GM12874 (cell line): ENCODE results near the gene PKN1.

Experiments
- TF ChIP-seq, protein P1 (sequence below): IDR thresholded peaks from 2 replicates; pipeline ENCODE4 v1.5.1; 2011; ENCODE audit warnings: low read depth, mild to moderate bottlenecking, control low read depth, low read length, moderate library complexity; ENCODE audit not compliant: insufficient read depth

PKN1 gene

DNA sequence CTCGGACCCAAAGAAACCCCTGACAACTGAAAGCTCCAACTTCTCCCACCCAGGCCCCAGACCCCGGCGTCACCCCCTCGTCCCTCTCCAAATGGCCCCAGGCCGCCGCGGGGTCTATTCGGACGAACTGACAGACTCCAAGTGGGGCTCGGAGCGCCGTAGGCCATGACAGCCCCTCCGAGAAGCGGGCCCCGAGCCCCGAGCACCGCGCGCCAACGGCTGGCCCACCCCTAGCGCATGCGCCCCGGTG is 14.3 kb upstream of the PKN1 start:
- TF ChIP-seq, protein P1, sequence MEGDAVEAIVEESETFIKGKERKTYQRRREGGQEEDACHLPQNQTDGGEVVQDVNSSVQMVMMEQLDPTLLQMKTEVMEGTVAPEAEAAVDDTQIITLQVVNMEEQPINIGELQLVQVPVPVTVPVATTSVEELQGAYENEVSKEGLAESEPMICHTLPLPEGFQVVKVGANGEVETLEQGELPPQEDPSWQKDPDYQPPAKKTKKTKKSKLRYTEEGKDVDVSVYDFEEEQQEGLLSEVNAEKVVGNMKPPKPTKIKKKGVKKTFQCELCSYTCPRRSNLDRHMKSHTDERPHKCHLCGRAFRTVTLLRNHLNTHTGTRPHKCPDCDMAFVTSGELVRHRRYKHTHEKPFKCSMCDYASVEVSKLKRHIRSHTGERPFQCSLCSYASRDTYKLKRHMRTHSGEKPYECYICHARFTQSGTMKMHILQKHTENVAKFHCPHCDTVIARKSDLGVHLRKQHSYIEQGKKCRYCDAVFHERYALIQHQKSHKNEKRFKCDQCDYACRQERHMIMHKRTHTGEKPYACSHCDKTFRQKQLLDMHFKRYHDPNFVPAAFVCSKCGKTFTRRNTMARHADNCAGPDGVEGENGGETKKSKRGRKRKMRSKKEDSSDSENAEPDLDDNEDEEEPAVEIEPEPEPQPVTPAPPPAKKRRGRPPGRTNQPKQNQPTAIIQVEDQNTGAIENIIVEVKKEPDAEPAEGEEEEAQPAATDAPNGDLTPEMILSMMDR = no peak

DNA sequence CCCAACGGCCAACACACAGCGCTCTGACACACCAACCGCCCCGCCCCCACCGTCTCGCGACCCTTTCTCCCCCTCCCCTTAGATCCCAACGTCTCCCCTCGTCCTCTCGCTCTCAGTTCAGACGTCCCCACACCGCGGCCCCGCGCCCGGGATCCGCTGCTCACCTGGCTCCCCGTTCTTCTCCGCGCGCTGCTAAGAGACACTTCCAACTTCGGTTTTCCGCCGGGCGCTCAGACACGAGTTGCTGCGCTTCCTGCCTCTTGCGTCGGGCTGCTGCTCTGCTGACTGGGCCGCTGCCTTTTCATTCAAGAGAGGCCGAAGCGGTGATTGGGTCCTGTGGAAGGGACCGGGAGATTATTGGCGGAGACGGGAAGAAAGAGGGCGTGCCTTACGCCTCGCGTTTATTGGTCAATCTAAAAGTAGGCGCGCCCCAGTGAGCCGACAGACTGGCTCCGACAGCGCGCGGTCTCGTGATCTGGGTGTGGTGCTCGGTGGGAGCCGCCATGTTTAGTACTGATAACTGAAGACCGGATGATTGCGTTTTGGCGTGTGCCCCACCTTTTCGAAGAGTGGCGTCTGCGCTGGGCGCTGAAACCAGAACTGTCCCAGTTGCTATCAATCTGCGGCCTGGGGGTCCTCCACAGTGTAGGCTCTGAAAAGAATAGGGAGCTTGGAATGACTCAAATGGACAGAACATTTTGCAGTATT is 13.8 kb upstream of the PKN1 start, which contains the start of gene DDX39A:
DDX39A (minus strand) TSS at position 236 of the 708 bp plus-strand sequence. CDS start 6,121 bp downstream, outside the sequence.
- TF ChIP-seq, protein P1 = no peak

DNA sequence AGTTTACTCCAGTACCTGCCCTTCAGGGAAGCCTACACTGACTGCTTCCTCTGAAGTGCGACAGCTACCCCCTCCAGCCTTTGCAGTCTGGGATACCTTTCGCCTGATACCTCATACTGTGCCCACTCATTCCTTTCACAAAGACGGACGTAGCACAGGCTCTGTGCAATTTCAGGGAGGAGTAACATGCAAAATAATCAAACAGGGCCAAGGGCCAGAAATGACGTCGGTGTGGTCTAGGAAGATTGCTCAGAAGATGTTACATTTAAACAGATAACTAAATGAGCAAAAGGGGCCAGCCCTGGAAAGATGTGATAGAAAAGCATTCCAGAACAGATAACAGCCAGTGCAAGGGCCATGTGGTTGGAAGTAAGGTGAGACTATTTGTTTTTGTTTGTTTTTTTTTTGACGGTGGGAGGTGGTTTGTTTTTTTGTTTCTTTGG is 7.4 kb upstream of the PKN1 start:
- TF ChIP-seq, protein P1 = no peak

DNA sequence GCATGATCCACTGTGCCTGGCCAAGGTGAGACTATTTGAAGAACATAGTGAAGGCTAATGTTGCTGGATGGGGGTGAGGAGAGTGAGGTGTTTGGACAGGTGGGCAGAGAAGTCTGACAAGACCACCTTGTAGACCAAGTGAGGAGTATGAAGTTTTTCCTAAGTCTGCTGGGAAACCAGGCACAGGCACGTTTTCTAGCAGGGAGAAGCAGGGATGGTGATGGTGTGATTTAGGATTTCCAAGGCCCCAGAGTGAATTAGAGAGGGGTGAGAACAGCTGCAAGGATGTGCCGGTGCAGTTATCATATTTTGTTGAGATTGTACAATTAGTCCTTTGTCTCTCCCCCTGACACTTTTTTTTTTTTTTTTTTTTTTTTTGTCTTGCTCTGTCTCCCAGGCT is 5.6 kb upstream of the PKN1 start:
- TF ChIP-seq, protein P1 = no peak

DNA sequence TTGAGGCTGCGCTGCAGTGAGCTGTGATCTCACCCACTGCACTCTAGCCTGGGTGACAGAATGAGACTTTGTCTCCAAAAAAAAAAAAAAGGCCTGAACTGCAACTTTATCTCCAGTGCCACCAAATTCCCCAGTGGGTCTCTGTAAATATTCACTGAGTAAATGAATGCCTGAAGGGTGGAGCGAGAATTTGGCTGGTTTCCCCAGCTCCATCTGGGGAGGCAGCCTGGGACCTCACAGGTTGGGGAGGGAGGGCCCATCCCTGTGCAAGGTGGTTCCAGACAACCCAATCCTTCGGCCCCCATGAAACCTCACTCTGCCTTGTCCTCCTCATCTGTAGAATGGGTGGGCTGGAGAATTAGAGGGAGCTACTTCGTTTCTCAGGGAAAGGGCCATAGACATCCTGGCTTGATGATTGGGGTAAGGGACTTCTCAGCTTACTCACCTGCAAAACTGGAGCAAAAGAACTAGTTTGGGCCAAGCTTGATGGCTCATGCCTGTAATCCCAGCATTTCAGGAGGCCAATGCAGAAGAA is 4.2 kb upstream of the PKN1 start:
- TF ChIP-seq, protein P1 = no peak

DNA sequence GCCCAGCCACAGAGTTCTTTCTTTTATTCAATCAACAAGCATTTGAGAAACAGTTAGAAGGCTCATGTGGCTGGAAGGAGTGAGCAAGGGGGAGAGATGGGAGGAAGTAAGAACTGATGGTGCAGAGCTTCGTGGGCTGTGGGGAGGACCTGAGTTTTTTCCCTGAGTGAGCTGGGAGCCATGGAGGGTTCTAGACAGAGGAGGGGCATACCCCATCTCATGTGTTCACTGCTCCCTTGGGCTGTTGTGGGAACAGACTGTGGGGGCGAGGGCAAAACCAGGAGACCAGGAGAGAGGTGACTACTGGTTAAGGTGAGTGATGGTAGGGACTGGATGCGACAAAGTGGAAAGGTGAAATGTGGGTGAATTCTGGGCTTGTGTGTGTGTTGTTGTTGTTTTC is 2.4 kb upstream of the PKN1 start:
- TF ChIP-seq, protein P1 = no peak

DNA sequence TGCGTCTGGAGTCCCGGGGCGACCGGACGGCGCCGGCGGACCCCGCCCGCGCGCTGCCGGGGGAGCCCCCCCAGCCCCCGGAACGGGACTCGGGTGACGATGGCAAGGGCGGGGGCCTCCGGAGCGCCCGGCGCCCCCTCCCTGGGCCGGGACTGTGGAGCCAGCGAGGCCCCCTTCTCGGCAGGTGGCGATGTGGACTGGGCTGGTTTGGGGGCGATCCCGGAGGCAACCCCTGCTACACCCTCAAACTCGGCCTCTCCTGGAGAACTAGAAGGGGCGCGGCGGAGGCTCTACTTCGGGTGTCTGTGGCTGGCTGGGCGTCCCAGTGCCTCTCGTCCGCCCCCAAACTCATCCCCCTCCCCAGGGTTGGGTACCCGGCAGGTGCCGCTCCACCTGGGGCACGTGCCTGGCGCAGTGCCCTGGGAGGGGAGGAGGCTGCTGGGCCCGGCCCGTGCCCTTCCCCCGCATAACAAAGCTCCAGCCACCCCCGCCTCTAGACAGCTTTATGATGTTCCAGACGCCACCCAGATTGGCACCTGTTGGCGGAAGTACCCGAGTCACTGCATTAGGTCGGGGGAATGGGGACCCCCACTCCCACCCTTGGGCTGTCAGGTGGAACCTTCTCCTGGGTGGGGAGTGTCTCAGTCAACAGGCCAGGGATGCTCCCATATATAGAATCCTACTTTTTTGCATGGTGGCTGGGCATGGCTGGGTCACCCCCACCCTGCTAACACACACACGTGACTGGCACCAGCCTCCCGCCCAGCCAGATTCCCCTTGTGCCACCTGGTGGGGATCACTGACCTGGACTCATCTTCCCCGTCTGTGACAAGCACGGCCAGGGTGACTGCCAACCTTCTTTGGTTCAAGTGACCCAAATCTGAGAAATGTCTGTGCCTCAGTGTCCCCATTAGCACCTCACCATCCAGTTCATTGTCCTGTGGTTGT is 722 bp downstream of the PKN1 start:
- TF ChIP-seq, protein P1 = no peak
